Rectal smooth muscle tissue (tissue), 1 donor: ENCODE results near the gene INTS12.
"Not testable (repeated sequence)": the region's sequence is repeated elsewhere in the genome, so short reads cannot be mapped to it uniquely, and the experiment has no call there.

Experiments
- H3K27ac ChIP-seq: one replicate; pipeline ENCODE4 v1.7.0; 2013; ENCODE audit warnings: low read depth, low read length, inconsistent platforms
- H3K27me3 ChIP-seq: one replicate; pipeline ENCODE4 v1.7.0; 2013; ENCODE audit warnings: low read length; ENCODE audit not compliant: control insufficient read depth, insufficient read depth
- H3K36me3 ChIP-seq: one replicate; pipeline ENCODE4 v1.7.0; 2013; ENCODE audit warnings: low read length; ENCODE audit not compliant: control insufficient read depth, insufficient read depth
- H3K4me1 ChIP-seq: one replicate; pipeline ENCODE4 v1.7.0; 2013; ENCODE audit warnings: low read length; ENCODE audit not compliant: control insufficient read depth, insufficient read depth
- H3K4me3 ChIP-seq: one replicate; pipeline ENCODE4 v1.7.0; 2013; ENCODE audit warnings: low read length
- H3K9ac ChIP-seq: one replicate; pipeline ENCODE4 v1.7.0; 2013; ENCODE audit warnings: low read length

Gene INTS12, protein sequence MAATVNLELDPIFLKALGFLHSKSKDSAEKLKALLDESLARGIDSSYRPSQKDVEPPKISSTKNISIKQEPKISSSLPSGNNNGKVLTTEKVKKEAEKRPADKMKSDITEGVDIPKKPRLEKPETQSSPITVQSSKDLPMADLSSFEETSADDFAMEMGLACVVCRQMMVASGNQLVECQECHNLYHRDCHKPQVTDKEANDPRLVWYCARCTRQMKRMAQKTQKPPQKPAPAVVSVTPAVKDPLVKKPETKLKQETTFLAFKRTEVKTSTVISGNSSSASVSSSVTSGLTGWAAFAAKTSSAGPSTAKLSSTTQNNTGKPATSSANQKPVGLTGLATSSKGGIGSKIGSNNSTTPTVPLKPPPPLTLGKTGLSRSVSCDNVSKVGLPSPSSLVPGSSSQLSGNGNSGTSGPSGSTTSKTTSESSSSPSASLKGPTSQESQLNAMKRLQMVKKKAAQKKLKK

DNA sequence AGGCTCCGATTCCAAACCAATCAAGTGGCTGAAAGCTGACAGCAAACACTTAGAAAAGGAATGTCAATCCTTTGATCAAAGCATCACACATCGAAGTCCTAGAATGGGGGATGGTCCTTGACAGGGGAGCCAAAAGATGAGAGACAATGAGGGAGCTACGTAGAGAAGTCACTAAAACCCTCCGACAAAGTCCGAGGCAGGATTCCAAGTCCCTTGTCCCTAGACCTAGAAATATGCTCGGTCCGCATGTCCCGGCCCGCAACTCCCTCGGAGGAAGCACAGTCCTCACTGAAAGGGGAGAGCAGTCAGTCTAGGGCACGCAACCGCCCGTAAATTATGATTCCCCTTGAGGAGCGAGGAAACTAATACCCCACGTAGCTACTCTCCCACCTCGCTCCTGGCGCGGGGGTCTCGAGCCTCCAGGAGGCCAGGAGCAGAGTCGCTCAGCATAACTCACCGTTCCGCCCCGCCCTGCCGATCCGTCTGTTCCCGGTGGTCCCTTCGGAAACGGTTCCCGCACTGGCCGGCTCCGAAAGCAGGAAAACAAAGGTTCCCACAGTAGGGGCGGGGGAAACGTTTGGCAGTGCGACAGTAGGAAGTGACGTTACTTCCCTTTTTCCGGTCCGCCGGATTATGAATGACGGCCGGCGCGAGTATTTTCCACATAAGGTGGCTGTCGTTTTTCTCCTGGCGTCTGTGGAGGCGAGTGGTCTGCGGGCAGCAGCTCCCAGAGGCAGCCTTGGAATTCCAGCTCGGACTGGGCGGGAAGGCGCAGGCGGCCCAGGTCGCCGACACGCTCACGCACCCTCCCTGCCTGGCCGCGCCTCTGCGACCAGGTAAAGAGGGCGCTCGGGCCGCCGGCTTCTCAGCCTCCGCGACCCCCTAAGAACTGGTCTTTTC is at the start of gene INTS12, which contains the start of gene GSTCD:
TSS of gene INTS12 (minus strand) at position 509 of the 900 bp plus-strand sequence. CDS start 8,684 bp downstream, outside the sequence.
TSS of gene GSTCD (plus strand) at position 604 of the 900 bp plus-strand sequence. CDS start 8,830 bp downstream, outside the sequence.
- no peaks in the 10 kb centered on the region for H3K27me3 ChIP-seq
- H3K4me3 ChIP-seq: peak within 1 kb of the TSS; percentile 96
- peaks cover 8% of the 10 kb centered on the region for H3K4me1 ChIP-seq
- H3K27ac ChIP-seq: peak within 1 kb of the TSS; percentile 88
- H3K36me3 ChIP-seq: no peaks in the 10 kb centered on the region
- H3K9ac ChIP-seq: peak within 1 kb of the TSS; percentile 84

DNA sequence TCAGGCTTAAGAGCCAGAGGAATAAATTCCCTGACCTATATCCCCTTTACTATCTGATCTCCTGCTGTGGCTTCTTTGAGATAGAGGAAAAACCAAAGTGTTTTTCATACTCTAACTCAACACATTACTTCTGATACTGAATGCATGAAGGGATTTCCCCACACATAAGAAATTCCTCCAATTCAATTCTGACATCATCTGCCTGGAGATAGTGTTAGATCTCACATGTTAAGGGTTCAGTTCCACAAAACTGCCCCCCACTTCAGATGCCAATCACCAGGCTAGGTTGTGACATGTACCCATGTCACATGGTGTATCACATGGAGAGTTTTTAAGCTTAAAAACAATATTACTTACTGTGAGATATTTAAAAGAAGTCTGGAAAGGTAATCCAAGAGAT is 46.9 kb upstream of the INTS12 start:
- H3K4me1 ChIP-seq: no peaks in the 10 kb centered on the region
- no peaks in the 10 kb centered on the region for H3K36me3 ChIP-seq
- H3K4me3 ChIP-seq: no peak overlapping the region
- no peak overlapping the region for H3K27ac ChIP-seq
- H3K27me3 ChIP-seq: no peaks in the 10 kb centered on the region
- no peak overlapping the region for H3K9ac ChIP-seq

DNA sequence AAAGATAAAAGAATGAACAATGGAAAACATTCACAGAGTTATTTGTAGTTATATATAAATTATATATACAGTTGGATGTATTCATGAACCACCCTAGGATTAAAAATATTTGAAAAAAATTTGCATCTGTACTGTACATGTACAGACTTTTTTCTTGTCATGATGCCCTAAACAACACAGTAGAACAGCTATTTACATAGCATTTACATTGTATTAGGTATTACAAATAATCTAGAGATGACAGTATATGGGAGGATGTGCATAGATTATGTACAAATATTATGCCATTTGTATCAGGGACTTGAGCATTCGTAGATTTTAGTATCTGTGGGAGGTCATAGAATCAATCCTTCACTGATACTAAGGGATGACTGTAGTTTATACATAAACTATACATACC is 44.9 kb upstream of the INTS12 start:
- H3K9ac ChIP-seq: no peak overlapping the region
- no peak overlapping the region for H3K27ac ChIP-seq
- H3K4me3 ChIP-seq: no peak overlapping the region
- no peaks in the 10 kb centered on the region for H3K36me3 ChIP-seq
- no peaks in the 10 kb centered on the region for H3K4me1 ChIP-seq
- H3K27me3 ChIP-seq: no peaks in the 10 kb centered on the region

DNA sequence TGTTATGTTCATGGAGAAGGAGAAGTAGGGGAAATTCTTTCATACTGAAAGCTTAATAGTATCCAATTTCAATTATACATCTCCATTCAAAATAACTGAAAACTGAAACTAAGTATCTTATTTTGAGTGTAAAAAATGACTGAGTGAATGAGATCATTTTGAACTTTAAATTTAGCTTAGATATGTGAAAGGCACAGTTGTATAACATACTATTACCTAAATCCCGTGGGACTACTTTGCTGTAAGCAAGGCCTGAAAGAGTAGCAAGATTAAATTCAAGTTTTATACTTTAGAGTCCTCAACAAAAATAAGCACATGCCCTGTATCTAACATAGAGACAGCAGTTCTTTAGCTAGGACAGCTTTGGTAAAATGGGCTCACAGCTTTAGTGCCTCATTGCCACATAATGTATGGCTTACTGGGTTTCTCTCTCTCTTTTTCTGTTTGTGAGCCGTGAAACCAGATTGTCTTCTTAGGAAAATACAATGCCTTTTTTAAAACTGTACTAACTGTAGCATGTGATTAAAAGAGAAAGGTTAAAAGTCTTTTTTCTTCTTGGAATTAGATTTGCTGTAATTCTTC is 43.3 kb upstream of the INTS12 start:
- Histone ChIP-seq H3K4me1 (no peaks in the 10 kb centered on the region), H3K36me3 (no peaks in the 10 kb centered on the region), H3K27ac (no peak overlapping the region), H3K27me3 (no peaks in the 10 kb centered on the region), H3K9ac (no peak overlapping the region), H3K4me3 (no peak overlapping the region)

DNA sequence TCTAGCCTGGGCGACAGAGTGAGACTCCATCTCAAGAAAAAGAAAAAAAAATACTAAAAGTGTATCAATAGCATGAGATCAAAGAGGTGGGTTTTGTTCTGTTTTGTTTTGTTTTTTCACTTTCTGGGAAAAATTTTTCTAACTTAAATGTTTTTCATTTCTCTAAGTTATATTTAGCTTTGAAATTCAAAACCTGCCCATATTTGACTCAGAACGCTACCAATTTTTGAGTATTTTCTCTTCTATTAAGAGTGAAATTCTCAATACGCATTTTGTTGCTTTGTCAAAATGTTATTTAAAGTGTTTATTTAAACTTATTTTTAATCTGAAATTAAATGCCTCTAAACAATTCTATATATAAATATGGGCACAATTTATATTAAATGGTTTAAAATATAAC is 39.7 kb upstream of the INTS12 start:
- no peaks in the 10 kb centered on the region for H3K36me3 ChIP-seq
- H3K27me3 ChIP-seq: no peaks in the 10 kb centered on the region
- H3K4me1 ChIP-seq: no peaks in the 10 kb centered on the region
- H3K9ac ChIP-seq: no peak overlapping the region
- H3K27ac ChIP-seq: no peak overlapping the region
- H3K4me3 ChIP-seq: no peak overlapping the region

DNA sequence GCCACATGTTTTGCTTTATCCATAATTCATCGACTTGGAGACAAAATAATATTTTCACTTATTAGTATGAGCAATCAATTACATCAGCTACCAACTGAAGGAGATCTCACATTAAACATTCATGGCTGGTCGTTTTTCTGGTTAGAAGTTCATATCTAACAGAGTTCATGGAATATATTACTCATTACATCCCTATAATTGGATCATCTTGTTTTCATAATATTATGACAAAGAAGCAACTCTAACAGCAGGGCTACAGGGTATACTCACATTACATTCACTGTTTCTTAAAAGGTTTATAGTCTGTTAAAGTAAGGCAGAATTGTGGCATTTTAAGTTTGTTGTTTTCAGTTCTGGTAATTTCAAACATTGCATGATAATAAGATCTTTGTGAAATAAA is 33.1 kb upstream of the INTS12 start:
- Histone ChIP-seq H3K27me3 (no peaks in the 10 kb centered on the region), H3K36me3 (no peaks in the 10 kb centered on the region), H3K4me1 (no peaks in the 10 kb centered on the region), H3K9ac (no peak overlapping the region), H3K27ac (no peak overlapping the region), H3K4me3 (no peak overlapping the region)

DNA sequence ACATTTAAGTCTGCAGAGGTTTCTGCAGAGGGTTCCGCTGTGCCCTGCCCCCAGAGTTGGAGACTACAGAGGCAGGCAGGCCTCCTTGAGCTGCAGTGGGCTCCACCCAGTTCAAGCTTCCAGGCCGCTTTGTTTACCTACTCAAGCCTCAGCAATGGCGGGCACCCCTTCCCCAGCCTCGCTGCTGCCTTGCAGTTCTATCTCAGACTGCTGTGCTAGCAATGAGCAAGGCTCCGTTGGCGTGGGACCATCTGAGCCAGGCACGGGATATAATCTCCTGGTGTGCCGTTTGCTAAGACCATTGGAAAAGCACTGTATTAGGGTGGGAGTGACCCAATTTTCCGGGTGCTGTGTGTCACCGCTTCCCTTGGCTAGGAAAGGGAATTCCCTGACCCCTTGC is 26.7 kb upstream of the INTS12 start:
- not testable (repeated sequence) for H3K36me3 ChIP-seq, H3K4me3 ChIP-seq, H3K9ac ChIP-seq, H3K27ac ChIP-seq, H3K4me1 ChIP-seq, H3K27me3 ChIP-seq

DNA sequence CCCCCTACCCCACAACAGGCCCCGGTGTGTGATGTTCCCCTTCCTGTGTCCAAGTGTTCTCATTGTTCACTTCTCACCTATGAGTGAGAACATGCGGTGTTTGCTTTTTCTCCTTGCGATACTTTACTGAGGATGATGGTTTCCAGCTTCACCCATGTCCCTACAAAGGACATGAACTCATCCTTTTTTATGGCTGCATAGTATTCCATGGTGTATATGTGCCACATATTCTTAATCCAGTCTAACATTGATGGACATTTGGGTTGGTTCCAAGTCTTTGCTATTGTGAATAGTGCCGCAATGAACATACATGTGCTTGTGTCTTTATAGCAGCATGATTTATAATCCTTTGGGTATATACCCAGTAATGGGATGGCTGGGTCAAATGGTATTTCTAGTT is 21.4 kb upstream of the INTS12 start:
- H3K36me3 ChIP-seq: not testable (repeated sequence)

DNA sequence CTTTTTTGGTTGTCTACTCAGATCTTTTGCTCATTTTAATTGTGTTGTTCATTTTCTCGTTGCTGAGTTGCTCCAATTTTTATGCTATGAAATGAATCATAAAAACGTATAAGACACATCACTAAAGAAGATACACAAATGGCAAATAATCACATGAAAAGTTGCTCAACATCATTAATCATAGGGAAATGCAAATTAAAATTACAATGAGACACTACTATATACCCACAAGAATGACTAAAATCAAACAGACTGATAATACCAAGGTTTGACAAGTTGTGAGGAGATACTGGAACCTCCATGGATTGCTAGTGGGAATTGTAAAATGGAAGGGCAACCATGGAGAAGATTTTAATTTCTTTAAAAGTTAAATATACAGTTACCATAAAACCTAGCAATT is 17.1 kb upstream of the INTS12 start:
- H3K9ac ChIP-seq: no peak overlapping the region
- no peaks in the 10 kb centered on the region for H3K36me3 ChIP-seq
- no peaks in the 10 kb centered on the region for H3K4me1 ChIP-seq
- no peak overlapping the region for H3K4me3 ChIP-seq
- no peaks in the 10 kb centered on the region for H3K27me3 ChIP-seq
- H3K27ac ChIP-seq: no peak overlapping the region

More for the DNA sequence above, 21.4 kb upstream of the INTS12 start:
- H3K9ac ChIP-seq, H3K4me3 ChIP-seq, H3K27me3 ChIP-seq, H3K27ac ChIP-seq, H3K4me1 ChIP-seq: not testable (repeated sequence)

DNA sequence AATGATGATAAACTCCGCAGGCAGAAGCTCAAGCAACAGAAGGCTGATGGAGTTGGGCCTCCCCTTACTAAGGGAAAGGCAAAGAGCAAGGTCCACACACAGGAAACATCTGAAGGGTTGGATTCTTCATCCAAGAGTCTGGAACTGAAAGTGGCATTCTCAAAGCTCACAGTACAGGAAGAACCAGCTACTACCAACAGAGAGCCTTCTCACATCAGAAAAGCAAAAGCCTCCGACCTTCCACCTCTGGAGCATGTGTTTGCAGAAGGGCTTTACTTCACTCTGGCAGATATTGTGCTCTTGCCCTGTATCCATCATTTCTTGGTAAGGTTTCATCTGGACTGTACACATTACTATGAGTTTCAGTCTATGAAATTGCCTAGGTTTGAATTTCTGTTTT is 10.7 kb upstream of the INTS12 start:
- no peaks in the 10 kb centered on the region for H3K27me3 ChIP-seq
- no peaks in the 10 kb centered on the region for H3K4me1 ChIP-seq
- H3K9ac ChIP-seq: no peak overlapping the region
- H3K4me3 ChIP-seq: no peak overlapping the region
- no peak overlapping the region for H3K27ac ChIP-seq
- H3K36me3 ChIP-seq: no peaks in the 10 kb centered on the region

DNA sequence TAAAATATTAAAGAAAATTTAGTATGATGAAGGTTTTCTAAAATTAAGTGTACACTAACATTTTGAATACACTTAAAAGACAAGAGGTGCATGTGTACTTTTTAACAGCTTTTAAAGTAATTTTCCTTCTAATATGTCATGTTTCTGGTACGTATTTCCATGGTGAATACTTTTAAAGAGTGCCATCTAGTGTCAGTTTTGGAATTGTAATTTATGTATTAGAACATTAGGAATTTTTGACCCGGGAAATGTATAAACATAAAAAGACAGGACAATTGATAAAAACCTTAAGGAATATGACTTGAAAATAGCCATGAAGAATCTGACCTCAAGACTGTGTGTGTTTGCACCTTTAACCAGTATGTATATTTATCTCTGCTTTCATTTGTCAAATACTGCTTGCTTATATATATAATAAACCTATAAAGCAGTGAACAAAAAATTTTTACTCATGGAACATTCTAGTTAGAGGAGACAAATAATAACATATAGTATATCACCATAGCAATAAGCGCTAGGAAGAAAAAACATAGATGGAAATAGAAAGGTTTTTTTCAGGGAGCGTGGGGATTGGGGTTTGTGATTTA is 7.3 kb upstream of the INTS12 start:
- H3K9ac ChIP-seq: no peak overlapping the region
- no peak overlapping the region for H3K4me3 ChIP-seq
- H3K27me3 ChIP-seq: no peaks in the 10 kb centered on the region
- H3K36me3 ChIP-seq: no peaks in the 10 kb centered on the region
- no peak overlapping the region for H3K27ac ChIP-seq
- H3K4me1 ChIP-seq: no peaks in the 10 kb centered on the region

DNA sequence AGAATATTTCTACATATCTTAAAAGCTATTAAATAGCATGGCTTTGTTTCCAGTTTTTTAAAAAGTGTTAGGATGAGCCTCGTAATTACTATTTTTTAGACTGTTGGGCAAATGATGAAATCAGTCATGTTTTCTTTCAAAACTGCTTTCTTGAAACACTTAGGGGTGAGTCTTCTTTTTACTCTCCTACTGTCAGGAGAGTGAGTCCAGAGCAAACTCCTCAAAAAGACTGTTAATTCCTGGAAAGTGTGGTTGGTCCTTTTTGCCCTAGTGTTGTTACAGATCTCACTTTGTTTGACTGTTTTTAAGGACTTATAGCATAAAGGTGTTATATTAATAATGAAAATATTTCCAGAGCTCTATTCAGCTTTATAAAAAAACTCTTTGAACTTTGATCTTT is 6.4 kb upstream of the INTS12 start:
- Histone ChIP-seq H3K9ac (no peak overlapping the region), H3K27me3 (no peaks in the 10 kb centered on the region), H3K27ac (no peak overlapping the region), H3K4me1 (no peaks in the 10 kb centered on the region), H3K4me3 (no peak overlapping the region), H3K36me3 (no peaks in the 10 kb centered on the region)
